IPS-15b (cell line): Measurements from ENCODE around the gene RARRES1.
A peak's percentile ranks its signal among the peaks of the same experiment; 100 is the strongest.

ENCODE experiments used
- H3K27me3 ChIP-seq: one replicate; pipeline ENCODE4 v1.6.1; 2013; ENCODE audit warnings: low read length; ENCODE audit not compliant: control insufficient read depth, insufficient read depth
- H3K36me3 ChIP-seq: one replicate; pipeline ENCODE4 v1.6.1; 2013; ENCODE audit warnings: low read length; ENCODE audit not compliant: control insufficient read depth, insufficient read depth
- H3K4me1 ChIP-seq: one replicate; pipeline ENCODE4 v1.6.1; 2013; ENCODE audit warnings: mild to moderate bottlenecking, low read length; ENCODE audit not compliant: control insufficient read depth, insufficient read depth
- H3K4me3 ChIP-seq: one replicate; pipeline ENCODE4 v1.5.1; 2013; ENCODE audit warnings: low read depth, low read length
- H3K9ac ChIP-seq: one replicate; pipeline ENCODE4 v1.6.1; 2013; ENCODE audit warnings: low read depth, mild to moderate bottlenecking, low read length
- H3K9me3 ChIP-seq: one replicate; pipeline ENCODE4 v1.6.1; 2013; ENCODE audit warnings: mild to moderate bottlenecking, low read length; ENCODE audit not compliant: control insufficient read depth, insufficient read depth

RARRES1 gene, protein sequence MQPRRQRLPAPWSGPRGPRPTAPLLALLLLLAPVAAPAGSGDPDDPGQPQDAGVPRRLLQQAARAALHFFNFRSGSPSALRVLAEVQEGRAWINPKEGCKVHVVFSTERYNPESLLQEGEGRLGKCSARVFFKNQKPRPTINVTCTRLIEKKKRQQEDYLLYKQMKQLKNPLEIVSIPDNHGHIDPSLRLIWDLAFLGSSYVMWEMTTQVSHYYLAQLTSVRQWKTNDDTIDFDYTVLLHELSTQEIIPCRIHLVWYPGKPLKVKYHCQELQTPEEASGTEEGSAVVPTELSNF

GRCh38 chr3:158731938-158732855, at the start of gene RARRES1:
Gene RARRES1, minus strand, starts transcription at chr3:158732457. Its CDS starts 42 bp downstream, at chr3:158732415.
- H3K4me3 ChIP-seq, result peak within 1 kb of the TSS; percentile 67
- H3K9ac ChIP-seq, result peak within 1 kb of the TSS; percentile 54
- H3K36me3 ChIP-seq, result no peaks in the 10 kb centered on the region
- peaks cover 15% of the 10 kb centered on the region for H3K27me3 ChIP-seq
- H3K4me1 ChIP-seq, result no peaks in the 10 kb centered on the region
- no peaks in the 10 kb centered on the region for H3K9me3 ChIP-seq

- Histone ChIP-seq H3K4me3 (no peak overlapping the region), H3K9me3 (no peaks in the 10 kb centered on the region), H3K9ac (no peak overlapping the region), H3K4me1 (no peaks in the 10 kb centered on the region), H3K27me3 (no peaks in the 10 kb centered on the region), H3K36me3 (no peaks in the 10 kb centered on the region)
Observed at GRCh38 chr3:158781849-158782248, 49.6 kb upstream of the RARRES1 start.

DNA sequence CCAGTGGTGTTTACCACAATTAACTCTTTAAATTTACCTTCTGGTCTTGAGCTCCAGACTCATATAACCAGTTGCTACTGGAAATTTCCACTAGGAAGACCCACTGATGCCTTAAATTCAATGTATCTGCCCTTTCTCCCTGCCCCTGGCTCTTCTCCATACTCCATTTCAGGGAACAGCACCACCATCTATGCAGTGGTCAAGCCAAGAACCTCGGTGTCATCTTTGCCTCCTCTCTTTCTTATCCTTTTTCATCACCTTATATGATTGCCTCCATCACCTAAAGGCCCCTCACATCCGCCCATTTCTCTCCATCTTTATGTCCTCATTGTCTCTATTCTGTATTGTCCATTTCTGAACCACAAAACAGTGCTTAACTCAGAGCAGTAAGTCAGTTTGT, 48.9 kb upstream of the RARRES1 start:
- Histone ChIP-seq H3K9ac (no peak overlapping the region), H3K4me1 (no peaks in the 10 kb centered on the region), H3K9me3 (no peaks in the 10 kb centered on the region), H3K4me3 (no peak overlapping the region), H3K27me3 (no peaks in the 10 kb centered on the region), H3K36me3 (no peaks in the 10 kb centered on the region)

DNA sequence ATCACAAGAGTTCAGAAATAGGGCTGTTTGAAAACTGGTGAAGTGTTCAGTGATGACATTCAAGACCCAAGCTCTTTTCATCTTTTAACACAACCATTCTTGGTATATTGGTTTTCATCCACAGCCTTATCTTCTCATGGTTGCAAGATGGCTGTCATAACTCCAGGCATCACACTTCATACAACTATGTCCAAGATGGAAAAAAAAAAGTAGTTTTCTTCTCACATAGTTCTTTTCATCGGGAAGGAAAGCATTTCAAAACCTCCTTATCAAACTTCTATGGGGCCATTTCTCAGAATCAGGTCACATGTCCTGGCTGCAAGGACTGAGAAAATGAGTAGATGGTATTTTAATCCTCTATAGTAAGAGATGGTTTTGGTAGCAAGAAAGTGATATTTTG, 48.5 kb upstream of the RARRES1 start:
- Histone ChIP-seq H3K36me3 (no peaks in the 10 kb centered on the region), H3K9ac (no peak overlapping the region), H3K4me3 (no peak overlapping the region), H3K9me3 (no peaks in the 10 kb centered on the region), H3K27me3 (no peaks in the 10 kb centered on the region), H3K4me1 (no peaks in the 10 kb centered on the region)

DNA sequence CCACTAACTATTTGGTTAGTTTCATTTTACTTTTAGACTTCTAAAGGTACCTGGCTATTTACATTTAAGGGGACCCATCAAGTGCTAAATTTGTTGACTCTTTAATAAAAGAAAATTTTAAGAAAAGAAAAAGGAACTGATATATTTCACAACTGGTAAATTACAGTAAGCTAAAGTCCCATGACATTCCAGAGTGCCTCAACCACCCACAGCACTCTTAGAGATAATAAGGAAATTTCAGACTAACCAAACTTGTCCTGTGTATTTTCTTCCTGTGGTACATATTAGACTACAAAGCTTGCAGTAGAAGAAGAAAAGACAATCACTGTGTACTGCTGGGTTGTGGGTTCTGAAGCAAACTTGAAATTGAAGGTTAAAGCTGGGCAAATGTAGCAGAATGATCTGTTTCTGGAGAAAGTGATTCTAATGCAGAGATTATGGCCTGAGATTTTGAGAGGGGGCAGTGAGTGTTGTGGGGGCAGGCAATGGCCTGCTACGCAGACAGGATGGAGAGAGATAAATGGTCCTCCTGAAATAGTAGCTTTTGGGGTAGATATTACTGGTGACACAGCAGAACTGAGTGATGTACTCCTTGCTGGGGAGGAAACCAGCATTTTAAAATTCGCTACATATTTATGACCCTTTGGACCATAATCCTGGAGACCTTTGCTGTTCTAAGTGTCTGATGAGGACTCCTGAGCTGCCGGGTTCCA, 45.1 kb upstream of the RARRES1 start:
- no peaks in the 10 kb centered on the region for H3K27me3 ChIP-seq
- H3K9me3 ChIP-seq, result no peaks in the 10 kb centered on the region
- H3K36me3 ChIP-seq, result no peaks in the 10 kb centered on the region
- H3K4me1 ChIP-seq, result no peaks in the 10 kb centered on the region
- H3K9ac ChIP-seq, result no peak overlapping the region
- no peak overlapping the region for H3K4me3 ChIP-seq

- Histone ChIP-seq H3K9me3 (no peaks in the 10 kb centered on the region), H3K36me3 (no peaks in the 10 kb centered on the region), H3K9ac (no peak overlapping the region), H3K4me1 (no peaks in the 10 kb centered on the region), H3K4me3 (no peak overlapping the region), H3K27me3 (no peaks in the 10 kb centered on the region)
Observed at GRCh38 chr3:158776531-158776930, 44.3 kb upstream of the RARRES1 start.

DNA sequence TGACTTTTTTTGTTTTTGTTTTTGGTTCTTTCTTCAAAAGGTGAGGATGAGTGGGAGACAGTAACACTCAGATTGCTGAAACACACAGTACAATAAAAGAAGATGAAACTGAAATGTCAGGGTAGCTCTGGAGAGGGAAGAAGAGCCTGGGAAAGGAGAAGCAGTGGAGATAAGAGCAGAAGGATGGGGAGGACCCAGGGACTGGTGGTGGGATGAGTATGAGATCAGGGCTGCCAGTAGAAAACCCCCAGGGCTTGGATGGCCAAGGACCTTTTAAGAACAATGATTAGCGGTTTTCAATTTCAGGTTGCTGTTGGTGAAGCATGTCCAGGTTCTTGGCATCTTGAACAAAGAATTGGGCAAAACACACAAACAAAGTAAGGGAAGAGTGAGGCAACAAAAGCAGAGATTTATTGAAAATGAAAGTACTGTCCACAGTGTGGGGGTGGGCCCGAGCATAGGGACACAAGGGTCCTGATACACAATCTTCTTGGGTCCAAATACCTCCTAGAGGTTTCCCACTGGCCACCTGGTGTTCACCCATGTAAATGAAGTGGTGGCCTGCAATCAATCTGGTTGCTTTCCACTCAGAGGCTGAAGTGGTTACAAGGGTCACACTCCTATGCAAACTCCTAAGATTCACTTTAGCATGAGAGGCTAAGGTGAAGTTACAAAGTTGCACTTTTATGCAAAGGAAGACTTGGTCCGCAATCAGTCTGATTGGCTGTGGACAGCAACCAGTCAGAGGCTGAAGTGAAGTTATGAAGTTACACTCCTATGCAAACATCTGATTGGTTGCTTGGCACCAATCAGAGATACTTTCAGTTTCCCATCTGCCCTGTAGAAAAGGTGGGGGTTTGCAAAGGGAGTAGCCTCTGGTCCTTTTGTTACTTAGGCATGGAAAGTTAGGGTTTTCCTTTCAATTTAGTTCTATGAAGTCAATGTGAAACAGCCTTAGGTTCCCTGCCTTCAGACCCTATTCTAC, 43.5 kb upstream of the RARRES1 start:
- H3K9ac ChIP-seq, result no peak overlapping the region
- H3K4me1 ChIP-seq, result no peaks in the 10 kb centered on the region
- no peaks in the 10 kb centered on the region for H3K36me3 ChIP-seq
- no peak overlapping the region for H3K4me3 ChIP-seq
- no peaks in the 10 kb centered on the region for H3K9me3 ChIP-seq
- H3K27me3 ChIP-seq, result no peaks in the 10 kb centered on the region

- no peaks in the 10 kb centered on the region for H3K4me1 ChIP-seq
- no peak overlapping the region for H3K4me3 ChIP-seq
- H3K27me3 ChIP-seq, result no peaks in the 10 kb centered on the region
- H3K9me3 ChIP-seq, result no peaks in the 10 kb centered on the region
- H3K36me3 ChIP-seq, result no peaks in the 10 kb centered on the region
- no peak overlapping the region for H3K9ac ChIP-seq
Observed at GRCh38 chr3:158774965-158775364, 42.7 kb upstream of the RARRES1 start.

DNA sequence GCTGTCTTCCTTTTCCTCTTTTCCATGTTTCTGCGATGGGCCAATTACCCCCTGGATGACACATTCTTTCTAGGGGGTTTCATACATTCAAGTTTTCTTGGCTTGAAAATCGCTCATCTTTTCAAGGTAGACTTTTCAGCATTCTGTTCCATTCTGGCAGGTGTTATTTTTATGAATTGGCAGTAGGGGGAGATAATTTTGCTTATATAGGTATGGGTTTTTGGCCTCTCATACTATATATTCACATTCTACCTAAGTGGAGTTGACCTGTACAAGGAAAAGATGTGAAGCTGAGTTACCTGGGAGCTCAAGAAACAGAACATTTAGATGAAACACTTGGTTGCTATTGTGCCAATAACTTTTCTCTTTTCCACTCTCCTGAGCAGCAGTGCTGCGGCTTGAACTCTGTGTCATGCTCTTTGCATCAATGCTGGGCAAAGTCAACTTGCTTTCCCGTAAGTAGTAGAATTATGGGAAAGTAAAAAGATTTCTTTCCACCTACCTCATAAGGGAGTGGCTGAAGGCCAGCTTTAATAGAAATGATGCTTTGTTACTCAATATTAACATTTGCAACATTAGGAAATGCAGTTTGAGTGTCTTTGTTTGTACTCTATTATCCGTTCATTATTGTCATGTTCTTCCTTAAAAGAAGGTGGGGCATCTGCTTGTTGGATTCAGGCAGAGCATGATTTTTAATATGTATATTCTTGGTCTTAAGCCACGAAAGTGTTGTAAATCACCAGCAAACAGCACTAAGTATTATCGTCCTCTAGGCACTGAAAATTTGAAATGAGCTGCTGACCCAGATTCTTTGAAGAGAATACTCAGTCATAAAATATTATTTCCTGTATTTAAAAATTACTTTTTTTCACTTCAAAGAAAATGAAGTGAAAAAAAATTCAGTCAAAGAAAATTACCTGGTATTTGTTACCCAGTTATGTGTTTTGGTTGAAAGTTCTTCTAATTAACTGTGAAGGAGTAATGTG, 41.9 kb upstream of the RARRES1 start:
- Histone ChIP-seq H3K27me3 (no peaks in the 10 kb centered on the region), H3K4me1 (no peaks in the 10 kb centered on the region), H3K36me3 (no peaks in the 10 kb centered on the region), H3K9ac (no peak overlapping the region), H3K4me3 (no peak overlapping the region), H3K9me3 (no peaks in the 10 kb centered on the region)

DNA sequence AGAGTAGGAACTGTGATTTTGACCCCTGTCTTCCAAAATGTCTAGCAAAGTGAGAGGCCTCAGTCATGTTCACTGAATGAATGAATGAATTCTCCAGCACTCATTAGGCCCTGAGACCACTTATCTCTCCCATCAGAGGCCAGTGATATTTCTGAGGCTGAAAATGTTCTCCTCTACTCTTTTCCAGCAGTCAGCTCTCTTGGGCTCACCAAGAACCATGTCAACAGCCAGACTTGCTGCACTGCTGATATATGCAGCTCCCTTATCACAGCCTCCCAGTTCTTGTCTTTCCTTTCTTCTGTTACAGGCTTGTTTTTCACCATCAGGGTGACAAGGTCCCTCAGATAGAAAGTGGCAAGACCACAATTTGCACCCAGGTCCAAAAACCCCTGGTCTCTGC, 40.9 kb upstream of the RARRES1 start:
- no peaks in the 10 kb centered on the region for H3K36me3 ChIP-seq
- no peak overlapping the region for H3K9ac ChIP-seq
- no peak overlapping the region for H3K4me3 ChIP-seq
- peaks cover 6% of the 10 kb centered on the region for H3K4me1 ChIP-seq
- no peaks in the 10 kb centered on the region for H3K9me3 ChIP-seq
- no peaks in the 10 kb centered on the region for H3K27me3 ChIP-seq
